Ascending aorta (tissue), 2 donors: Measurements from ENCODE around the gene PNPO. TPM values are rescaled to one million over a fixed set of nuclear protein-coding genes. Genes with fewer than 3 reads are reported as not detected.
"Not testable (repeated sequence)": the region's sequence is repeated elsewhere in the genome, so short reads cannot be mapped to it uniquely, and the experiment has no call there.

ENCODE experiments used
- DNase-seq, 2 donors: peaks; one replicate each; pipeline ENCODE4 v3.0.0-alpha.2; 2019; ENCODE audit warnings: low spot score in 2 of 2
- H3K27ac ChIP-seq, 2 donors: fragments of 200-600 bp; sonication (generic); one replicate each; pipeline ENCODE4 v1.5.1; 2016 to 2017; ENCODE audit warnings: mild to moderate bottlenecking in 1 of 2
- H3K27me3 ChIP-seq: fragments of 200-600 bp; sonication (generic); one replicate; pipeline ENCODE4 v1.5.1; 2017
- H3K36me3 ChIP-seq, 2 donors: fragments of 200-600 bp; sonication (generic); one replicate each; pipeline ENCODE4 v1.5.1; 2016
- H3K4me1 ChIP-seq, 2 donors: fragments of 200-600 bp; sonication (generic); one replicate each; pipeline ENCODE4 v1.5.1; 2016 to 2017; ENCODE audit warnings: mild to moderate bottlenecking in 1 of 2
- H3K4me3 ChIP-seq, 2 donors: fragments of 200-600 bp; sonication (generic); one replicate each; pipeline ENCODE4 v1.5.1; 2016 to 2017; ENCODE audit warnings: mild to moderate bottlenecking in 1 of 2
- H3K9me3 ChIP-seq, 2 donors: fragments of 200-600 bp; sonication (generic); one replicate each; pipeline ENCODE4 v1.5.1; 2016
- CTCF ChIP-seq, 3 experiments: fragments of 200-600 bp in 2 of 3; fragments of 450-650 bp in 1 of 3; sonication (generic) in 2 of 3; IDR thresholded peaks; one replicate each; pipeline ENCODE4 v1.5.1; 2016 to 2019; ENCODE audit warnings: antibody characterized with exemption in 3 of 3, mild to moderate bottlenecking in 1 of 3, moderate library complexity in 1 of 3
- intact Hi-C: fragments of 100-400 bp; cut with DNase I; formaldehyde crosslinking; loops from one replicate; pipeline ENCODE4 v1.15.1; 2023
- total RNA-seq: library from RNA; depleted of rRNA; stranded (reverse); fragments of >200 nt; gene quantifications from one replicate; pipeline ENCODE4 v1.1.0, GENCODE V29; 2016

The PNPO gene
- total RNA-seq, 1 donor from 2014 or later, result 36.7 TPM

GRCh38 chr17:47929218-47930000 lies 12.0 kb upstream of the PNPO start:
- no peaks in the 10 kb centered on the region for H3K4me1 ChIP-seq
- intact Hi-C loops, result no loop called here
- no peak for DNase-seq
- no peaks in the 10 kb centered on the region for H3K27me3 ChIP-seq
- peaks cover 19 to 49% of the 10 kb centered on the region in 2 donors for H3K36me3 ChIP-seq
- no peak overlapping the region for H3K4me3 ChIP-seq
- no peak for TF ChIP-seq CTCF (IDR thresholded peaks at IDR 0.05)
- H3K27ac ChIP-seq, result no peak overlapping the region
- no peaks in the 10 kb centered on the region for H3K9me3 ChIP-seq

GRCh38 chr17:47931848-47932247 lies 9.5 kb upstream of the PNPO start:
- Histone ChIP-seq H3K27me3 (no peaks in the 10 kb centered on the region), H3K4me1 (no peaks in the 10 kb centered on the region), H3K27ac (no peak overlapping the region), H3K36me3 (peaks cover 4 to 25% of the 10 kb centered on the region in 2 donors), H3K9me3 (no peaks in the 10 kb centered on the region), H3K4me3 (no peak overlapping the region)
- no peak for TF ChIP-seq CTCF (IDR thresholded peaks at IDR 0.05)
- no peak for DNase-seq
- intact Hi-C loops, result no loop called here

GRCh38 chr17:47934856-47935255 lies 6.5 kb upstream of the PNPO start:
- H3K4me1 ChIP-seq, result no peaks in the 10 kb centered on the region
- H3K4me3 ChIP-seq, result no peak overlapping the region
- H3K36me3 ChIP-seq, result peaks cover 3 to 5% of the 10 kb centered on the region in 2 donors
- H3K9me3 ChIP-seq, result no peaks in the 10 kb centered on the region
- intact Hi-C loops, result no loop called here
- no peaks in the 10 kb centered on the region for H3K27me3 ChIP-seq
- H3K27ac ChIP-seq, result no peak overlapping the region
- DNase-seq, result no peak
- TF ChIP-seq CTCF (IDR thresholded peaks at IDR 0.05), result no peak

- DNase-seq, H3K27me3 ChIP-seq, H3K4me1 ChIP-seq, H3K9me3 ChIP-seq, H3K4me3 ChIP-seq, H3K27ac ChIP-seq, H3K36me3 ChIP-seq, intact Hi-C loops: not testable (repeated sequence)
Observed at GRCh38 chr17:47935468-47935867, 5.9 kb upstream of the PNPO start.

- intact Hi-C loops, result no loop called here
- DNase-seq, result no peak
- H3K4me3 ChIP-seq, result no peak overlapping the region
Observed at GRCh38 chr17:47935961-47936360, 5.4 kb upstream of the PNPO start.

More at GRCh38 chr17:47935961-47936360, 5.4 kb upstream of the PNPO start:
- TF ChIP-seq CTCF (IDR thresholded peaks at IDR 0.05), result no peak
- no peaks in the 10 kb centered on the region for H3K27me3 ChIP-seq
- no peak overlapping the region for H3K27ac ChIP-seq
- peaks cover 0 to 3% of the 10 kb centered on the region in 2 donors for H3K36me3 ChIP-seq
- no peaks in the 10 kb centered on the region for H3K9me3 ChIP-seq
- H3K4me1 ChIP-seq, result peaks cover 0 to 3% of the 10 kb centered on the region in 2 donors
